Activated naive CD8-positive, alpha-beta T cell treated with anti-CD3 and anti-CD28 coated beads, Interleukin-2, amount 50 U/mL, for 24 hours (primary cell): ENCODE results near the gene RELN.

ENCODE experiments used
- ATAC-seq: fragments of 150-1000 bp; cut with Tn5 transposase; one replicate; pipeline ENCODE4 v1.10.0; 2021
- DNase-seq: peaks from one replicate; pipeline ENCODE4 v3.0.0; 2021
- H3K27ac Mint-ChIP-seq: one replicate; pipeline ENCODE4 v1.8.0; 2021; ENCODE audit warnings: mild to moderate bottlenecking, mixed read lengths
- H3K27me3 Mint-ChIP-seq: one replicate; pipeline ENCODE4 v1.8.0; 2021; ENCODE audit warnings: mixed read lengths
- H3K36me3 Mint-ChIP-seq: one replicate; pipeline ENCODE4 v1.8.0; 2021; ENCODE audit warnings: low read depth, mixed read lengths
- H3K4me1 Mint-ChIP-seq: one replicate; pipeline ENCODE4 v1.8.0; 2021; ENCODE audit warnings: mixed read lengths
- H3K4me3 Mint-ChIP-seq: one replicate; pipeline ENCODE4 v1.8.0; 2021; ENCODE audit warnings: mild to moderate bottlenecking, moderate library complexity, mixed read lengths
- H3K9me3 Mint-ChIP-seq: one replicate; pipeline ENCODE4 v1.8.0; 2021; ENCODE audit warnings: mixed read lengths

Gene RELN

GRCh38 chr7:103577059-103577458 lies 412.4 kb downstream of the RELN start:
- DNase-seq (no peak), ATAC-seq (no peak)
- no peaks in the 10 kb centered on the region for H3K36me3 Mint-ChIP-seq
- no peak overlapping the region for H3K27ac Mint-ChIP-seq
- no peaks in the 10 kb centered on the region for H3K4me1 Mint-ChIP-seq
- H3K4me3 Mint-ChIP-seq = no peak overlapping the region
- no peaks in the 10 kb centered on the region for H3K9me3 Mint-ChIP-seq
- H3K27me3 Mint-ChIP-seq = peaks cover 5% of the 10 kb centered on the region

DNA sequence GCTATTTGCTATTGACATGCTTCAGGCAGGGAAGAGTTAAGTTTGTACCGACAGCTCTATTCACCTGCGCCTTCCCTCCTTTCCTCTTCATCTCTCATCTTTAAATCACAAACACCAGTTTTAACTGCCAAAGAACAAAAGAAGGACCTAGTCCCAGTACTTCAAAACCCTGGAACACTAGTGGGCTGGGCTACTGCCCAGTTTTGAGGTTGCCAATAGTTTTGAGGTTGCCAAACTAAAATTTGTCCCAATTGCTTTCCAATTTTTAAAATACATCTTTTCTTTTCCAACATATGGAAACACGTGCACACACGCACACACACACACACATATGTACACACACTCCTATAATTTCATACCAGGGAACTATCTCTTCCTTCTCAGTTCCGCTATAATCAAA lies 412.8 kb downstream of the RELN start:
- H3K4me1 Mint-ChIP-seq = no peaks in the 10 kb centered on the region
- no peaks in the 10 kb centered on the region for H3K9me3 Mint-ChIP-seq
- no peak overlapping the region for H3K27ac Mint-ChIP-seq
- peaks cover 5% of the 10 kb centered on the region for H3K27me3 Mint-ChIP-seq
- DNase-seq (no peak), ATAC-seq (no peak)
- H3K36me3 Mint-ChIP-seq = no peaks in the 10 kb centered on the region
- H3K4me3 Mint-ChIP-seq = no peak overlapping the region

- Mint-ChIP-seq H3K4me1 (no peaks in the 10 kb centered on the region), H3K9me3 (no peaks in the 10 kb centered on the region), H3K27me3 (peaks cover 5% of the 10 kb centered on the region), H3K36me3 (no peaks in the 10 kb centered on the region), H3K4me3 (no peak overlapping the region), H3K27ac (no peak overlapping the region)
- ATAC-seq (no peak), DNase-seq (no peak)
Measured at GRCh38 chr7:103574576-103574975, 414.9 kb downstream of the RELN start.

DNA sequence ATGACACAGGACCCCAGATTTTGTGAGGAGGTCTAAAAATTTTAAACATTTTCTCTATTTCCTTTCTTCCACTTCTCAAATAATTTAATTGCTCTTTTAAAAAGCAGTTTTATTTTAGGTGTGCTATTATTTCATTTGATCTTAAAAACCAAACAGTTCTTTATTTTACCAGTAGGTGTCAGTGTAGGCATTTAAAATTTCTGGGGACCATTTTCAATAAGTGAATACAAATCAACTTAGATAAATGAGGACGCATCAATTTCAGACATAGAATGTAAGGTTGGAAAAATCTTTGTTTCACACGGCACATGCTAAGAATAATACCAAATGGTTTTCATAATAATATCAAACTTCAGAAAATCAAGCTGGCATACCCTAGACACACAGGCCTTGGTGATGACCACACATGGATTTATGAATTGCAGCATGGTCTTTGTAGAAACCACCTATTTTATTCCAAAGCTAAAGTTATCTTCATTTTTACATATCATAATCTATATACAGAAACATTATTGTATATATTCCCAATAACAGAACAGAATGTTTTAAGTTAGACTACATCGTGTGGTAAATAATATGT lies 415.9 kb downstream of the RELN start:
- no peak overlapping the region for H3K4me3 Mint-ChIP-seq
- DNase-seq (no peak), ATAC-seq (no peak)
- H3K27ac Mint-ChIP-seq = no peak overlapping the region
- H3K27me3 Mint-ChIP-seq = peaks cover 3% of the 10 kb centered on the region
- H3K4me1 Mint-ChIP-seq = no peaks in the 10 kb centered on the region
- no peaks in the 10 kb centered on the region for H3K36me3 Mint-ChIP-seq
- H3K9me3 Mint-ChIP-seq = no peaks in the 10 kb centered on the region

DNA sequence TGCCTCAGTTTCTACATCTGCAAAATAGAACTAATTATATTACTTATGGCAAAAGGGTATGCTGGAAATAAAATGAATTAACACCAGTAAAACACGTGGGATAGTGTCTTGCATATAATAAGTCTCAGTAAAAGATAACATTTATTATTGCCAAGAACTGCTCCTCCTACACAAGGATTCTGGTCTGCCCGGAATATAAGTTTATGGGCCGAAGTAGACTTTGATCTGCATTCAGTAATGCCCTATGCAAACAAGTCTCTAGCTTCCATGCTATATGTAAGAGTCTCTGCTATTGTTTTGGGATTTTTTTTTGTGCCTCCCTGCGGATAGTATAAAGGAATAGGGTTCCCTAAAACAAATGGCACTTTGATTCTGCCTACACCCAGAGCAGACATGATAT lies 417.9 kb downstream of the RELN start:
- no peak for ATAC-seq
- no peaks in the 10 kb centered on the region for H3K9me3 Mint-ChIP-seq
- H3K36me3 Mint-ChIP-seq = no peaks in the 10 kb centered on the region
- peaks cover 3% of the 10 kb centered on the region for H3K27me3 Mint-ChIP-seq
- no peak overlapping the region for H3K27ac Mint-ChIP-seq
- no peak overlapping the region for H3K4me3 Mint-ChIP-seq
- no peak for DNase-seq
- H3K4me1 Mint-ChIP-seq = no peaks in the 10 kb centered on the region

GRCh38 chr7:103569621-103570305 lies 419.7 kb downstream of the RELN start:
- Mint-ChIP-seq H3K27ac (no peak overlapping the region), H3K27me3 (no peaks in the 10 kb centered on the region), H3K9me3 (no peaks in the 10 kb centered on the region), H3K4me3 (no peak overlapping the region), H3K4me1 (no peaks in the 10 kb centered on the region), H3K36me3 (no peaks in the 10 kb centered on the region)
- ATAC-seq (no peak), DNase-seq (no peak)

DNA sequence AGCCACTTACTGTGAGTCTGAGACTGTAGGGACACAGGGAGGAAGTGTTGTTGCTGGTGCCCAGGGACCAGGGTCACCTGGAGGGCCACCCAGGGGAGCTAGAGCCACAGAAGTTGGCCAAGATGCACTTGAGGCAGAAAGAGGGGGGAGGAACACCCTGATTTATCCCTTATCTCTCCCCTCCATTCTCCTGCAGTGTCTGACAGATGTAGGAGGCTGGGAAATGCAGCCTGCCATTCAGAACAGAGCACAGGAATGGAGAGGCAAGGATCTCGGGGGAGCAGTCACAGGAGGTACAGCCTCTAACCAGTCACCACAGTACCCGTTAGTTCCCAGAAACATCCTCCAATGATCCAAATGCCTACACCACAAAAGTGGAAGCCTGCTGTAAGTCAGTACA lies 425.0 kb downstream of the RELN start:
- Mint-ChIP-seq H3K9me3 (no peaks in the 10 kb centered on the region), H3K27ac (no peak overlapping the region), H3K4me1 (no peaks in the 10 kb centered on the region), H3K27me3 (no peaks in the 10 kb centered on the region), H3K36me3 (no peaks in the 10 kb centered on the region), H3K4me3 (no peak overlapping the region)
- DNase-seq (no peak), ATAC-seq (no peak)

- no peak overlapping the region for H3K27ac Mint-ChIP-seq
- H3K4me3 Mint-ChIP-seq = no peak overlapping the region
- no peaks in the 10 kb centered on the region for H3K9me3 Mint-ChIP-seq
- H3K36me3 Mint-ChIP-seq = no peaks in the 10 kb centered on the region
- DNase-seq (no peak), ATAC-seq (no peak)
- H3K27me3 Mint-ChIP-seq = no peaks in the 10 kb centered on the region
- no peaks in the 10 kb centered on the region for H3K4me1 Mint-ChIP-seq
Measured at GRCh38 chr7:103560136-103560535, 429.3 kb downstream of the RELN start.

DNA sequence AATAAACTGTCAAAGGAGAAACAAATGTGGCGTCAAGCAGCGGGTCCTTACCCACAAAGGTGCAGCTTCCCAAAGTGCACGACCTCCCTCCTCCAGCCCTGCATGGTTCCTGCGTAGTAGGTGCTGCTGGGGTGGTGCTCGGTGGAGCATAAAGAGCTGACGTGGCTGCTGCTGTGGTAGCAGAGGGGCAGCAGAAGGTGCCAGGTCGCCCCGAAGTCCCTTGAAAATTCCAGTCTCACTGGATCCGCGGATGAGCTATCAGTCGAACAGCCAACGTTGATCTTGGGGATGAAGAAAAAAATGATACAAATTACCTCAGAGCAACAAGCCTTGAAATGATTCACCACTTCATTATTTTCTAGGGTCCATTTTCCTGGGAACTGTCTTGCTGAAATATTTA lies 438.4 kb downstream of the RELN start:
- no peaks in the 10 kb centered on the region for H3K9me3 Mint-ChIP-seq
- DNase-seq (no peak), ATAC-seq (no peak)
- no peaks in the 10 kb centered on the region for H3K36me3 Mint-ChIP-seq
- no peak overlapping the region for H3K27ac Mint-ChIP-seq
- H3K4me3 Mint-ChIP-seq = no peak overlapping the region
- H3K27me3 Mint-ChIP-seq = peaks cover 15% of the 10 kb centered on the region
- no peaks in the 10 kb centered on the region for H3K4me1 Mint-ChIP-seq

DNA sequence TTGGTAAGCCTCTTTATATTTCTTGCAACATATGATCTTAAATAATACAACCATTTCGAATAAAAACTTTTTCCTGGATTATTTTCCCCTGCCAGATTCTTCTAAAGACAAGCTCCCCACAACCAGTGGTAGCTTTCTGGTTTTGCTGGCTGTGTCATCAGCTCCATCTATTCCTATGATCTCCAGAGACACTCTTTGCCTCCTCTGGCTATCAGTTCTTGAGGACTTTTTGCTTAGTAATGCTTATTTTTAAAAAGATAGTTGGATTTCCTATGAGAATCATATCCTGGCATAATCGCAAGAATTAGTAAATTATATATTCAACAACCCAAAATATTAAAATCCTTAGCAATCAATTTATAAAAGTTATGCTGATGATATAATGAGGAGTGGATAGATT lies 439.7 kb downstream of the RELN start:
- no peak for DNase-seq
- H3K4me1 Mint-ChIP-seq = no peaks in the 10 kb centered on the region
- no peaks in the 10 kb centered on the region for H3K9me3 Mint-ChIP-seq
- ATAC-seq = no peak
- H3K36me3 Mint-ChIP-seq = no peaks in the 10 kb centered on the region
- H3K27ac Mint-ChIP-seq = no peak overlapping the region
- H3K27me3 Mint-ChIP-seq = peaks cover 21% of the 10 kb centered on the region
- no peak overlapping the region for H3K4me3 Mint-ChIP-seq

DNA sequence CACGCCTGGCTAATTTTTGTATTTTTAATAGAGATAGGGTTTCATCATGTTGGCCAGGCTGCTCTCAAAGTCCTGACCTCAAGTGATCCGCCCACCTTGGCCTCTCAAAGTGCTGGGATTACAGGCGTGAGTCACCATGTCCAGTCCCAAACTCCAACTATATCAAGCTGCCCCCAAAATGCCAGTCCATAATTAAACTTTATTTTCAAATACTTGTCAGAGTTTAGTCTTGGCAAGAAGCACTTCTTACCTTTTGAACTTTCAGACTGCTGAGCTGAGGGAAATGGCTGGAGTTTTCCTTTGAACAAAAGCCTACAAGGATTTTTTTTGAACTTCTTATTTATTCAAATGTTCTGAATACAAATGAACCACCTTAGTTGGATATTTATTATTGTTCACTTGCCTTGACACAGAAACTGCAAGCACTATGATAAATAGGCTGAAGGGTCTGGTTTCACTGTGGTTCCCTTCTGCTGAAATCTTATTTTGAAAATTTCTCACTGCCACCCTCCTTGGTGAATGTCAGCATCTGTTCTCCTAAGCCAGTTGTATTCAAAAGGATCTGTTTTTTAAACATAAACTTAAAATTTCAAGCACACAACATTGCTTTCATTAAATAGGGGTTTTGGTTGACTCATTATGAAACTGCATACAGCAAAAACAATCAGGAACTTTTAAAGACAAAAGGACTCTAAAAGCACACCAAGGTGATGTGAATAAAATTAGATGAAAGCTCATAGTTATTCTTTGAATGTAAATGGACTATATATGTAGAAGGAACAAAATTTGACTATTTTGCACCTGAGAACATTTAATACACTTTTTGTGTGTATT lies 441.8 kb downstream of the RELN start:
- ATAC-seq (no peak), DNase-seq (no peak)
- no peaks in the 10 kb centered on the region for H3K9me3 Mint-ChIP-seq
- H3K27ac Mint-ChIP-seq = no peak overlapping the region
- H3K4me3 Mint-ChIP-seq = no peak overlapping the region
- H3K36me3 Mint-ChIP-seq = no peaks in the 10 kb centered on the region
- peaks cover 19% of the 10 kb centered on the region for H3K27me3 Mint-ChIP-seq
- H3K4me1 Mint-ChIP-seq = no peaks in the 10 kb centered on the region

- no peak overlapping the region for H3K4me3 Mint-ChIP-seq
- H3K4me1 Mint-ChIP-seq = no peaks in the 10 kb centered on the region
- no peak for DNase-seq
- ATAC-seq = no peak
- no peak overlapping the region for H3K27ac Mint-ChIP-seq
- H3K36me3 Mint-ChIP-seq = no peaks in the 10 kb centered on the region
- no peaks in the 10 kb centered on the region for H3K9me3 Mint-ChIP-seq
- peaks cover 11% of the 10 kb centered on the region for H3K27me3 Mint-ChIP-seq
Measured at GRCh38 chr7:103542470-103542869, 447.0 kb downstream of the RELN start.

DNA sequence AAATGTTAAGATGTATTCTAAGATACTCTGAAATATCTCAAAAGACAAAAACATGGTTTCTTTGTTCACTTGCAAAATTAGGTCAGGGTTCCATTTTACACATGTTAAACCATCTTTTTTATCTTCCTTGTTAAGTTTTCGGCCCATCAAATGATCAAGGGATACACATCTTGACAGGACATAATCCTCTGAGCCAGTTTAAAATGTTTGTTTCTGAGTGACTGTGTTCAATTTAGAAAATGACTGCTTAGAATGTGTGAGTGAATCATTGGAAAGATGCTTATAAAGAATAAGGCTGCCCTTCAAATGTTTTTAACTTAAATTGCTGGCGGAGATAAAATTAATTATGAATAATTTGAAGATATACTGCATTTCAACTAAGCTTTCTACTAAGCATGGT lies 447.5 kb downstream of the RELN start:
- no peak for ATAC-seq
- H3K27me3 Mint-ChIP-seq = peaks cover 14% of the 10 kb centered on the region
- H3K27ac Mint-ChIP-seq = no peak overlapping the region
- no peaks in the 10 kb centered on the region for H3K36me3 Mint-ChIP-seq
- no peak overlapping the region for H3K4me3 Mint-ChIP-seq
- H3K4me1 Mint-ChIP-seq = no peaks in the 10 kb centered on the region
- DNase-seq = no peak
- no peaks in the 10 kb centered on the region for H3K9me3 Mint-ChIP-seq

DNA sequence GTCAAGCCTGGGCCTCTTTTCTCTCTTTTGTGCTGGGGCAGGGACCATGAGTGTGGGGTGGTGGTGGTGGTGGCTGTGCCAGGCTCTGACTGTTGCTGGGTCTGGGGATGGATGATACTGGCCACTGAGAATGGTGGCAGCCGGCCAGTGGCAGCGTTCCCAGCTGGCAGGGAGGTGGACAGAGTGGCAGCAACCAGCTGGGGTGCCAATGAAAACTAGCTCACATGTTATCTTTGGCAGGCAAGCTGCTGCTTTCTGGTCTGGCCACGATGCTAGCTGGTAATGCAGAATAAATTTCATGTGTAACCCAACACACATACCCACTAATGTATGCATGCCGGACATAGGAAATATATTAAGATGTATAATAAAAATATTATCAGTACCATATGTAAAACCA lies 448.4 kb downstream of the RELN start:
- no peaks in the 10 kb centered on the region for H3K9me3 Mint-ChIP-seq
- ATAC-seq (no peak), DNase-seq (no peak)
- no peaks in the 10 kb centered on the region for H3K4me1 Mint-ChIP-seq
- H3K27ac Mint-ChIP-seq = no peak overlapping the region
- H3K27me3 Mint-ChIP-seq = peaks cover 9% of the 10 kb centered on the region
- H3K36me3 Mint-ChIP-seq = no peaks in the 10 kb centered on the region
- H3K4me3 Mint-ChIP-seq = no peak overlapping the region

DNA sequence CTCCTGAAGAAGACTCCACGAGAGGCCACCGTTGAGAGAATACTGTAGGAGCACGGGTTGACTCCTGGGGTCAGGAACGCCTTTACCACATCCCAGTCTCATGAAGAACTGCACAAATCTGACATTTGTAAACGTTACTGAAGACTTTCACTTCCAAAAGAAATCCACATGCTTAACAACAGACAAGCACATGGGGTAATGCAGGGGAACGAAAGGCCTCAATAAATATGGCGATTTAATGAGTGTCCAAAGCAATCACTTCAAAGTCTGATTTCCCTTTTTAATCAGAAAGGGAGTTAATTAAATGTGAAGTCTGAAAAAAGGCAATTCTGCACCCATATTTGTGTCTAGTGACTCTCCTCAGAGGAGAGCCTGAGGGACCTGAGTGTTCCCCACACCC lies 449.1 kb downstream of the RELN start:
- no peak overlapping the region for H3K27ac Mint-ChIP-seq
- DNase-seq (no peak), ATAC-seq (no peak)
- H3K9me3 Mint-ChIP-seq = no peaks in the 10 kb centered on the region
- peaks cover 6% of the 10 kb centered on the region for H3K27me3 Mint-ChIP-seq
- no peak overlapping the region for H3K4me3 Mint-ChIP-seq
- H3K4me1 Mint-ChIP-seq = no peaks in the 10 kb centered on the region
- H3K36me3 Mint-ChIP-seq = no peaks in the 10 kb centered on the region
